CD4-positive, alpha-beta T cell treated with Interleukin-6 for 4 hours (primary cell): ENCODE results near the gene TMEM187.

ENCODE experiments used
- DNase-seq: peaks from one replicate; pipeline ENCODE4 v3.0.0-alpha.2; 2020; ENCODE audit warnings: mixed read lengths

Gene TMEM187

DNA sequence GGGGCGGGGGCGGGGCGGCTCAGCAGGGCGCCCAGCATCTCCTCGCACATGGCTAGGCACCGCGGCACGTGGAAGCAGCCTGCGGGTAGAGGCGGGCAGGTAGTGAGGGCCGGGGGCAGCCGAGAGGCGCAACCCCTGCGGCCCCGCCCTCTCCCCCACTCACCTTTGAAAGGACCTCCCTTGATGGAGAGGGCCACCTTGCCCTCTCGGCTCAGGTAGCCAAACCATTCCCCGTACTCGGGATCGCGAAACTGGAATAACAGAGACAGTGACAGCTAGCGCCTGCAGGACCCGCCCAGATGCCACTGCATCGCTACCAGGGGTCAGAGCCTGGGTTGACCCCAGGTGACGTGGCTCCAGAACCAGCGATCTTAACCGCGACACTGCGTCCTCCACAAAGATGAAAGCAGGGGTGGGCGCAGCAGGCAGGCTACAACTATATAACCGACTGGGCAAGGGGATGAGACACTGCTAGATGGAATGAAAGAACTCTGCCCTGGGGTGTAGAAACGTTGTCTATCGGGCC lies 37.2 kb upstream of the TMEM187 start:
- DNase-seq: no peak

DNA sequence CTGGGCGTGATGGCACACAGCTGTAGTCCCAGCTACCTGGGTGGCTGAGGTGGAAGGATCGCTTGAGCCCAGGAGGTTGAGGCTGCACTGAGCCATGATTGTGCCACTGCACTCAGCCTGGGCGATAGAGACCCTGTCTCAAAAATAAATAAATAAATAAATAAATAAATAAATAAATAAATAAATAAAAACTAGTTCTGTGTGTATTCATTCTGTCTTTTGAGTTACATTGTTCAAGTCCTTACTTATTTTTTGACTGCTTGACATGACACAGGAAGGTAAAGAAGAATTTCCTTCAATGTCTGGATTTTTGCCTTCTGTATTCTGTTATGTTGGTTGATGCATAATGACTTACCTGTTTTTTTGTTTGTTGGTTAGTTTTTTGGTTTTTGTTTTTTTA lies 35.5 kb upstream of the TMEM187 start:
- no peak for DNase-seq

DNA sequence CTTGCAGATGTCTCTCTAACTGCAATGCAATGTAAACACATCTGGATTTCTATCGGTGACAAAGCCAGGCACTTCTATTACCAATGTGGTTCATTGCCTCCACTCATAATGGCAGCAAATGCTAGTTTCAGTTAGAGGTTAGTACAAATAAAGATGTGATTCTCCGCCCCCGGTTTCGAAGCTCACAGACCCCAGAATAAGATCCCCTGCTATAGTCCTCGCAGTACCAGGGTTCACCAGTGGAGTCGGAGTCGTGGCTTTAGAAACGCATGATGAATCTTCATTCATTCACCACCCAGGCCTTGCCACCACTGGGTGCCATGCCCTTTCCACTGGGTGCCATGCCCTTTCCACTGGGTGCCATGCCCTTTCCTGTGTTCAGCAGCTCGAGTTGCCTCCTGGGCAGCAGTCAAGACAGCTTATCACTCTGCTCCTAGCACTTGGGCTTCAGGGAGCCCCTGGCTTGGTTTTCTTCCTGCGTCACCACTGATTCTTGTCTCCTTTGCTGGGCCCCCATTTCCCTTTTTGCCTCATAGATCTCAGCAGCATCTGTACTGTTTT lies 34.2 kb upstream of the TMEM187 start:
- DNase-seq: no peak

DNA sequence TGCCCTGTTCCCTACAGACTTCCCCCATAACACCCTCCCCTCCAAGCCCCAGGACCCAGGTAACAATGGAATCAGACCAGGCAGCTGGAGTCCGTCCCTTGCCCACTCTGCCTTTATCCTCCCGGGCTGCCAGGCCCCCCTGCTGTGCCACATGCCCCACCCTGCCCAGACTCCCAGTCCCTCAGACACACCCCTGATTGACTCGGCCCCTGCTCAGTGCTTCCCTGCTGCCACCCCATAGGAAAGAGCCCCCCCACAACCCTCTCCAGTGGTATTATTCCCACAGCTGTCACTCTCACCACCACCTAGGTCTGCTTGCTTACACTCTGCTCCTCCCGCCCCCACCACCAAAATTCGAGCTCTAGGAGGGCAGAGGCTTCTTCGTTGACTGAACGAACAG lies 33.0 kb upstream of the TMEM187 start:
- DNase-seq: no peak

GRCh38 chrX:153941336-153942252 lies 31.0 kb upstream of the TMEM187 start:
- DNase-seq: no peak

DNA sequence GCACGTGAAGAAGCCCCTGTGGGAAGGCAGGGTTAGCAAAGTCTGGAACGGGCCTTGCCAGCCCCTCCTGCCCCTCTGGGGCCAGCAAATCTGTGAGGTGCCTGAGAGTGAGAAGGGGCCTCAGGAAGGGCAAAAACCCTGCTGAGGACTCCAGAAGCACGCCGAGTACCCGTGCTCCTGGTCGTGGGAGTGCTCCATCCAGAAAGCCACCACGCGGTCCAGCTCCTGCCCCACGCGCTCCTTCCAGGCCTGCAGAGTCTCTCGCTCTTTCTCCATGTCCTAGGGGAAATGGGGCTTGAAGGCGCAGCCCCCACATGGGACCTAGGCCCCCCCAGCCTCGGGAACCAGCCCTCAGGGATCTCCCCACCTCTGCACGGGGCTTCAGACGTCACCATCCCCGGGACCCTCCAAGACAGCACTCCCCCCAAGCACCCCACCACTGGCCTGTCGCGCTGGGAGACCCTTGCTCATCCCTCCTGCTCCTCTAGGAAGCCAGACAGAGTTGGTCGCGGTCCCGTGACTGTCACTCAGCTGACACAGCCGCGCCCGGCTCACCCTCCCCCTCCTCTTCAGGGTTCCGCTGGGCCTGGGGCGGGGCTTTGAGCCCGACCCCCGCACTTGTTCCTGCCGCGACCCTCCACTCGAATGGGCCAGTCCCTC lies 28.3 kb upstream of the TMEM187 start, which contains the start of gene RENBP:
Gene RENBP, minus strand, starts transcription at position 504 of the 660 bp plus-strand sequence. Its CDS starts 33 bp downstream, at position 471.
- DNase-seq: peak; percentile 73

GRCh38 chrX:153944800-153945150 lies 27.8 kb upstream of the TMEM187 start:
- no peak for DNase-seq

GRCh38 chrX:153945956-153946943 lies 26.3 kb upstream of the TMEM187 start:
- no peak for DNase-seq

DNA sequence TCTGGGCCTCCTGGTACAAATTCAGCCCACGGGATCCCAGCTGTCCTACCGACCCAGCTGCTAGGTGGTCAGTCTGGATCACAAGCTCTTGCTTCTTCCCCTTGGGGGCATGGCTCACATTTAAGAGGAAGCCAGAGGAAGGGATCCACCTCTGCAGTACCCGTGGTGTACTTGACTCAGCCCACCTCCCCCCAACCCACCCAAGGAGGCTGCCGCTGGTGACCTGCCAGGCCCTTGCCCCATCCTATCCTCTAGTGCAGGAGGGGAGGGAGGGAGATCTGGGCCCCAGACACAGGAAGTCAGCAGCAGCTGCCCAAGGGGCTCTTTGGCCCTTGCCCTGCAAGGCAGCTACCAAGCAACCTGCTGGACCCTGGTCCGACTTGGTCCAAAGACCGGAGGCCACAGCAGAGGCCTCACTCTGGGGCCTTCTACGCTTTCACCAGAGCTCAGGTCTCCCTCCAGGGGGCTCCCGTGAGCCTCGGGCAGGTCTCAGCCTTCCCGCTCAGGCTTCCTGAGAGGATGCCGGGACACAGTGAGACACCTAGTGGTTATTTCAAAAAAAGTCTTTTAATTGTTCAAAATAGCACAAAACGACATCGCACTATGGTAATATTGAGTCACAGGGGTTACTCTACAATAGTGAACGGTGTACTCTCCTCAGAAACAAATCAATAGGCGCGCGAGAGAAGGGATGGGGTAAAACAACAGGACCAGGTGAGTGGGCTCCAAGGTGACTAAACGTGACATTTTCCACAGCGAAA lies 25.4 kb upstream of the TMEM187 start:
- peak; percentile 88 for DNase-seq

- no peak for DNase-seq
These were observed 24.5 kb upstream of the TMEM187 start for GRCh38 chrX:153948002-153948466.

DNA sequence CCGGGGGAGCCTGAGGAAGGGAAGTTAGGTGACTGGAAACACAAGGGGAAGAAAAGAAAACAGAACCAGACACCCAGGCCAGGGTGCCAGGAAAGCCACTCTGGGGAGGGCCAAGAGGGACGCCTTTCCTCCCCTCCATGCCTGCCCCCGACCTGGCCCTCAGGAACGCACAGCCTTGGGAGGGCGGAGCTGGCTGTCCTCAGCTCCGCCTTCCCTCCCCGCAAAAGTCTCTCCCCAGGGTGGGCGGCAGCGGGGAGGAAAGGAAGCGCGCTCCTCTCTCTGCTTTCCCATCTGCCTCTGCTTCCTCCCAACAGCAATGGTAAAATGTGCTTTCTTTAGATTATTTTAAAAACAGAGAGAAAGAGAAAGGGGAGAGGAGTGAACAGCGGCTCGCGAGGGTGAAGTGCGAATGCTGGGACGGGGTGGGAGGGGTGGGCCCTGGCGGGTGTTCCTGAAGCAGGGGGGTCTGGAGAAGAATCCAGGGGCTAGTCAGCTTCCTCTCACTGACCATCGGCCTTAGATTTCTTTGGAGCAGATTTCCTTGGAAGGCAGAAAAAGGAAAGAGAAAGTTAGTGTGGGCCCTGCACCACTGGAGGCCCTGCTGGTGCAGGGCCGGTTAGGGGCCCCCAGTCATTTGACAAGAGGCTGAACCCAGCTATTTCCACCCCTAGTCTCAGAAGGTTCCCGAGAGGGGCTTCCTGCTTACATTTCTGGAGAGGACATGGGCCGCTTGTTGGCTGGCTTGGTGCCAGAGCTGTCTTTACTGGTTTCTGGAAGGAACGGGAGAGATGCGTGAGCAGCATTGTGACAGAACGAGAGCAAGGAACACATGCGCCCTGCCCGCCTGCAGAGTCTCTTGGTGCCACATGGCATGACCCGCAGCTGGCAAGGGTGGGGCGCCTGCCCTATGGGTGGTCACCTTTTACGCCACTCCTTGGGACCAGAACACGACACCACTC lies 23.4 kb upstream of the TMEM187 start:
- DNase-seq: no peak

- no peak for DNase-seq
These were observed 22.4 kb upstream of the TMEM187 start for GRCh38 chrX:153950127-153950526.

DNA sequence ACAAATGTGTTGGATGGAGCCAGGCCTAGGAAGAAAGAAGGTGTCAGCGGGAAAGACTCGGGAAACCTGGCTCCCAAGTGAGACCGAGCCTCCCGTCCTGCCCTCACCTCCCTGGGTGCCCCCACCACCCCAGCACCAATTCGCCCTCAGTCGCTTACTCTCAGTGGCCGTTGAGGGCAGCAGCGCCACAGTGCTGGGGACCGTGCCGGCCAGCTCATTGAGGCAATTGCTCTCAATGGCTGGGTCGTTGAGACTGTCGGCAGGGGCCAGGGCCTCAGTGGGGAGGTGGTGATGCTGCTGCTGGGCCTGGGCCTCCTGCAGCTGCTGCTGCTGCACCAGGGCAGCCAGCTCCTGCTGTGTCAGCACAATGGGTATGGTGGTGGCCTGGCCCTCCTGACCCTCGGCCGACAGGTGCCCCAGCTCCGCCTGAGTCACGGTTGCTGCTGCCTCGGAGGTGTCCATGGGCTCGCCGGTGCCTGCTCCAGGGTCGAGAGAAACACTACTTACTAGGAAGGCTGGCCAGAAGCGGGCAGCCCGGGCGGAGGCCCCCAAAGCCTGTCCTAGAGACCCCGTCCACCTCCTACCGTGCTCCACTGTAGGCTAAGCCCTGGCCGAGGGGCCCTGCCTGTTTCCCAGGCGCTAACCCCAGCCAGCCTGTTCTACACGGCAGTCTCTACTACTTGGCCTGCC lies 20.7 kb upstream of the TMEM187 start:
- no peak for DNase-seq

GRCh38 chrX:153952373-153953026 lies 20.1 kb upstream of the TMEM187 start:
- DNase-seq: no peak

DNA sequence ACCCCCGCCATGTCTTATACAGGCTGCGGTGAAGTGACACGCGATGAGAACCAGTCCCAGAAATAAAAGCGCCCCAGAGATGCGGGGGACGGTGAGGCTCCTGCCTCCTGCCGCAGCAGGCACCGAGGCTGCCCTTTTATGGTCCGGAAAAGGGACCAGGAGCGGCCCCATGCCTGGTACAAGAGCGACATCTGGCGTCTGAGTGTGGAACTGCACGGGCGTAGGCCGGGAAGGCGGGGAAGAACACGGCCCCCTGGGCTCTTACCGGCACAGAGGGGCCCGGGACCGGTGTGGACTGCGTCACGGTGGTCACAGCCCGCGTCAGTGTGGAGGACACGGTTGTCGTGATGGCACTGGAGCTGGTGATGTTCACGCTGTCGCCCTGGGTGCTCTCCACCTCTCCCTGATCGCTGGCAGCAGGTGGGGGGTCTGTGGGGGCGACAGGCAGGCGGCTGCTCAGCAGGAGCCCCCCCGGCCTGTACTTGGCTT lies 19.2 kb upstream of the TMEM187 start:
- DNase-seq: peak; percentile 79

GRCh38 chrX:153953892-153954557 lies 18.5 kb upstream of the TMEM187 start:
- DNase-seq: no peak

- DNase-seq: no peak
These were observed 17.9 kb upstream of the TMEM187 start for GRCh38 chrX:153954558-153955227.
